ENCODE measurements around the gene HAPLN3. TPM values are rescaled to one million over a fixed set of nuclear protein-coding genes. Genes with fewer than 3 reads are reported as not detected.

Gene HAPLN3
- polyA plus RNA-seq, 1 of the 3 experiments (the other 2 are of a cell fraction), result 9.7 TPM

DNA sequence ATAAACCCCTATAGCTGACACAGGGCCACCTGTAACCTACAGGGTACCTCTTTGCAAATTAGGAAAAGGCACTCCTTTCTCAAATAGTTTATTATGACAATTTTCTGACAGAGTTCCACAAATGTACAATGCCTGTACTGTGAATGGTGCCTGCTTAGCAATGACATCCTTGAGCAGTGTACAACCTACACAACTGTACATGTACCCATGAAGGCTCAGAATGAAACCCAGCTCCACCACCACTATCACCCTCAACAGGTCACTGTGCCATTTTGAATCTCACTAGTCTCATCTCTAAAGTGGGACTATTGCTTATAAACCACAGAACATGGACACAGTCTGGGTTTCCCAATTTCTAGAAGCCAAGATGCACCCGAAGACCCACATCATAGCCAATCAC, 10.8 kb upstream of the HAPLN3 start (continued):
- TF ChIP-seq YY1 (IDR thresholded peaks at IDR 0.05; ENCODE audit: low read depth) (no peak), SIN3A (IDR thresholded peaks at IDR 0.05; ENCODE audit: borderline replicate concordance, low read depth, low read length) (no peak)

DNA sequence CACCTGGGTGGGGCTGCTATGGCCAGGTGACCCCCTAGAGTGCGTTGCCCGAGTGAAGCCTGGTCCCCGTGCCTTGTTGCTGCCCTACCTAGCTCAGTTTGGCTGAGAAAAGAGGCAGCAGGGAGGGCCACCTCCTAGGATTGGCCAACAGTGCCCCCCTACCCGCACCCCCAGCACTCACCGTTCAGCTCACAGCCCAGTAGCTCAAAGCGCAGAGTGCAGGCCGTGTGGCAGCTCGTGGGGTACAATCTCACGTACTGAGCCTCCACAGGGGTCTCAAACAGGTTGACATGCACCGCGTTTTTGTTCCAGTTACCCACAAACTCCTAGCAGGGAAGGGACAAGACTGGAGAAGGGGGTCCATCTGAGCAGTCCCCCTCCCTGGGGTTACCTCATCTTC, 10.2 kb upstream of the HAPLN3 start:
- Histone ChIP-seq H3K4me3 (ENCODE audit: low read depth in 2 of 2, low read length in 1 of 2) (no peak overlapping the region), H3K9me3 (no peaks in the 10 kb centered on the region), H3K9ac (no peak overlapping the region), H3K27me3 (ENCODE audit: insufficient read depth) (no peaks in the 10 kb centered on the region), H4K20me1 (ENCODE audit: insufficient read depth) (no peaks in the 10 kb centered on the region), H3K4me1 (ENCODE audit: control insufficient read depth in 1 of 2, insufficient read depth in 2 of 2, low read depth in 1 of 2, low read length in 1 of 2) (no peaks in the 10 kb centered on the region; a peak in 1 of 4 replicates), H3K4me2 (no peak overlapping the region), H3K9me2 (no peaks in the 10 kb centered on the region), H3K36me3 (replicated peaks in 1 of 2; ENCODE audit: control insufficient read depth in 1 of 2, insufficient read depth in 2 of 2, low read length in 1 of 2) (peaks cover 3 to 30% of the 10 kb centered on the region in 2 experiments), H3K27ac (ENCODE audit: low read depth in 2 of 2, low read length in 1 of 2) (no peak overlapping the region), H2AFZ (ENCODE audit: low read depth) (no peak overlapping the region), H3K79me2 (ENCODE audit: insufficient read depth) (peaks cover 4% of the 10 kb centered on the region; the same call in 1 of the 2 replicates), H3F3A (replicated peaks; ENCODE audit: insufficient read depth) (no peaks in the 10 kb centered on the region)
- no peak for TF ChIP-seq NRF1 (IDR thresholded peaks at IDR 0.05; ENCODE audit: low read depth, low read length)
- 91% methylated on average over 8 of the region's 11 CpGs for WGBS (ENCODE audit: low lambda C conversion rate)
- ChIA-PET POLR2A (interaction anchor here (1.3 kb wide), 1 partner anchor 113 kb away, joined by 3 read pairs; no protein-coding TSS in a partner anchor), CTCF (interaction anchor here (0.7 to 4.5 kb wide), 33 partner anchors 9 to 438 kb away, joined by 3 to 48 read pairs (median 7); partner anchors contain the start of genes MRPL46 and MRPS11)
- DNase-seq, result peak; percentile 16

DNA sequence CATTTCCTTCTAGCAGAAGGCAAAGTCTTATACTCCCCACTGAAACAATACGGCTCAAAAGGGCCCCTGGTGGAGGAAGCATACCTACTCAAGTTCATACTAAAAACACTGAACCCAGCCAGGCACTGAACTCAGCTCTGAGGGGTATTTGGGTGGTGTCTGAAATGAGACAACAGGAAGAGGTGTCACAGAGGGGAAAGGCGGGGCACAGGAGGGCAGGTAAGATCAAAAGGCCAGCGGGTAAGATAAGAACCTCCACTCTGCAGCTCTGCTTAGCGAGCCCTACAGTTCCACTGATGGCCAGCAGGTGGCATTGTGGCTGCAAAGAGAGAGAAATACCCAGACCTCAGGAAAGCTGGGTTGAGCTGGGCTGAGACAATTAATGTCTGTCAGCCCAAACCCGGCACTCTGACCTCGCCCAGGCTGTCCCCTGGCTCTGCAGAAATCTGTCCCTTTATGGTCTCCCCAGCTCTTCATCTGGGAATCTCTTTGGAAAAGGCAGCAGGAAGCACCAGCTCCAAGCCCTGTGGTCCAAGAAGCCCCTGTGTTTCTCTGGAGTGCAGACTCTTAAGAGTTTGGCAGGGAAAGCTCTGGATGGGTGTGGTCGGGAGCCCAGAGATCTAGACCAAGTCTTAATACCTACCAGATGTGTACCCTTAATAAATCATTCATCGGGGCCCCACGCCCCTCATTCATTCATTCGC, 9.4 kb upstream of the HAPLN3 start:
- Histone ChIP-seq H3K9ac (no peak overlapping the region), H3F3A (replicated peaks; ENCODE audit: insufficient read depth) (no peaks in the 10 kb centered on the region), H3K27ac (ENCODE audit: low read depth in 2 of 2, low read length in 1 of 2) (no peak overlapping the region), H3K27me3 (ENCODE audit: insufficient read depth) (no peaks in the 10 kb centered on the region), H3K36me3 (replicated peaks in 1 of 2; ENCODE audit: control insufficient read depth in 1 of 2, insufficient read depth in 2 of 2, low read length in 1 of 2) (peaks cover 3 to 30% of the 10 kb centered on the region in 2 experiments), H2AFZ (ENCODE audit: low read depth) (no peak overlapping the region), H4K20me1 (ENCODE audit: insufficient read depth) (no peaks in the 10 kb centered on the region), H3K79me2 (ENCODE audit: insufficient read depth) (no peaks in the 10 kb centered on the region), H3K9me3 (no peaks in the 10 kb centered on the region), H3K4me2 (no peak overlapping the region), H3K4me1 (ENCODE audit: control insufficient read depth in 1 of 2, insufficient read depth in 2 of 2, low read depth in 1 of 2, low read length in 1 of 2) (no peaks in the 10 kb centered on the region; a peak in 1 of 4 replicates), H3K9me2 (no peaks in the 10 kb centered on the region), H3K4me3 (ENCODE audit: low read depth in 2 of 2, low read length in 1 of 2) (no peak overlapping the region; a peak in 1 of 4 replicates)
- DNase-seq, result peak; percentile 84
- WGBS (ENCODE audit: low lambda C conversion rate), result 33% methylated on average over 9 of the region's 10 CpGs
- ChIA-PET POLR2A (interaction anchor here (0.6 to 1.3 kb wide), 3 partner anchors 111 to 113 kb away, joined by 3 to 7 read pairs (median 3); no protein-coding TSS in a partner anchor), CTCF (interaction anchor here (0.5 to 4.5 kb wide), 69 partner anchors 9 to 445 kb away, joined by 3 to 48 read pairs (median 5); partner anchors contain the start of genes FANCI, MRPL46 and MRPS11)
- TF ChIP-seq NFIC (IDR thresholded peaks at IDR 0.05; ENCODE audit: borderline replicate concordance) (no peak), CHD2 (IDR thresholded peaks at IDR 0.05; ENCODE audit: low read length, partially characterized antibody) (no peak), RCOR1 (IDR thresholded peaks at IDR 0.05; ENCODE audit: low read length) (no peak), JUND (IDR thresholded peaks at IDR 0.05) (no peak), TCF12 (IDR thresholded peaks at IDR 0.05) (no peak), SIN3A (IDR thresholded peaks at IDR 0.05; ENCODE audit: borderline replicate concordance, low read depth, low read length) (no peak), FOSL2 (IDR thresholded peaks at IDR 0.05; ENCODE audit: borderline replicate concordance, low read depth) (no peak), SMC3 (IDR thresholded peaks at IDR 0.05; ENCODE audit: low read depth, low read length) (peak; percentile 92), ELF1 (IDR thresholded peaks at IDR 0.05) (no peak), NRF1 (IDR thresholded peaks at IDR 0.05; ENCODE audit: low read depth, low read length) (no peak), YY1 (IDR thresholded peaks at IDR 0.05; ENCODE audit: low read depth) (no peak), MEF2A (IDR thresholded peaks at IDR 0.05; ENCODE audit: borderline replicate concordance, low read depth) (no peak), FOXM1 (IDR thresholded peaks at IDR 0.05; ENCODE audit: low read depth) (no peak), POLR2AphosphoS5 (IDR thresholded peaks at IDR 0.05; ENCODE audit: low read depth, low read length) (no peak)
- TF ChIP-seq, protein P1, sequence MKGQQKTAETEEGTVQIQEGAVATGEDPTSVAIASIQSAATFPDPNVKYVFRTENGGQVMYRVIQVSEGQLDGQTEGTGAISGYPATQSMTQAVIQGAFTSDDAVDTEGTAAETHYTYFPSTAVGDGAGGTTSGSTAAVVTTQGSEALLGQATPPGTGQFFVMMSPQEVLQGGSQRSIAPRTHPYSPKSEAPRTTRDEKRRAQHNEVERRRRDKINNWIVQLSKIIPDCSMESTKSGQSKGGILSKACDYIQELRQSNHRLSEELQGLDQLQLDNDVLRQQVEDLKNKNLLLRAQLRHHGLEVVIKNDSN (IDR thresholded peaks at IDR 0.05; ENCODE audit: borderline replicate concordance, low read depth), result no peak
- TF ChIP-seq, protein P2, sequence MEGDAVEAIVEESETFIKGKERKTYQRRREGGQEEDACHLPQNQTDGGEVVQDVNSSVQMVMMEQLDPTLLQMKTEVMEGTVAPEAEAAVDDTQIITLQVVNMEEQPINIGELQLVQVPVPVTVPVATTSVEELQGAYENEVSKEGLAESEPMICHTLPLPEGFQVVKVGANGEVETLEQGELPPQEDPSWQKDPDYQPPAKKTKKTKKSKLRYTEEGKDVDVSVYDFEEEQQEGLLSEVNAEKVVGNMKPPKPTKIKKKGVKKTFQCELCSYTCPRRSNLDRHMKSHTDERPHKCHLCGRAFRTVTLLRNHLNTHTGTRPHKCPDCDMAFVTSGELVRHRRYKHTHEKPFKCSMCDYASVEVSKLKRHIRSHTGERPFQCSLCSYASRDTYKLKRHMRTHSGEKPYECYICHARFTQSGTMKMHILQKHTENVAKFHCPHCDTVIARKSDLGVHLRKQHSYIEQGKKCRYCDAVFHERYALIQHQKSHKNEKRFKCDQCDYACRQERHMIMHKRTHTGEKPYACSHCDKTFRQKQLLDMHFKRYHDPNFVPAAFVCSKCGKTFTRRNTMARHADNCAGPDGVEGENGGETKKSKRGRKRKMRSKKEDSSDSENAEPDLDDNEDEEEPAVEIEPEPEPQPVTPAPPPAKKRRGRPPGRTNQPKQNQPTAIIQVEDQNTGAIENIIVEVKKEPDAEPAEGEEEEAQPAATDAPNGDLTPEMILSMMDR (IDR thresholded peaks at IDR 0.05), result peak; percentile 98
- TF ChIP-seq, protein P3, sequence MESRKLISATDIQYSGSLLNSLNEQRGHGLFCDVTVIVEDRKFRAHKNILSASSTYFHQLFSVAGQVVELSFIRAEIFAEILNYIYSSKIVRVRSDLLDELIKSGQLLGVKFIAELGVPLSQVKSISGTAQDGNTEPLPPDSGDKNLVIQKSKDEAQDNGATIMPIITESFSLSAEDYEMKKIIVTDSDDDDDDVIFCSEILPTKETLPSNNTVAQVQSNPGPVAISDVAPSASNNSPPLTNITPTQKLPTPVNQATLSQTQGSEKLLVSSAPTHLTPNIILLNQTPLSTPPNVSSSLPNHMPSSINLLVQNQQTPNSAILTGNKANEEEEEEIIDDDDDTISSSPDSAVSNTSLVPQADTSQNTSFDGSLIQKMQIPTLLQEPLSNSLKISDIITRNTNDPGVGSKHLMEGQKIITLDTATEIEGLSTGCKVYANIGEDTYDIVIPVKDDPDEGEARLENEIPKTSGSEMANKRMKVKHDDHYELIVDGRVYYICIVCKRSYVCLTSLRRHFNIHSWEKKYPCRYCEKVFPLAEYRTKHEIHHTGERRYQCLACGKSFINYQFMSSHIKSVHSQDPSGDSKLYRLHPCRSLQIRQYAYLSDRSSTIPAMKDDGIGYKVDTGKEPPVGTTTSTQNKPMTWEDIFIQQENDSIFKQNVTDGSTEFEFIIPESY (IDR thresholded peaks at IDR 0.05; ENCODE audit: borderline replicate concordance, low read depth), result no peak
- TF ChIP-seq, protein P4, sequence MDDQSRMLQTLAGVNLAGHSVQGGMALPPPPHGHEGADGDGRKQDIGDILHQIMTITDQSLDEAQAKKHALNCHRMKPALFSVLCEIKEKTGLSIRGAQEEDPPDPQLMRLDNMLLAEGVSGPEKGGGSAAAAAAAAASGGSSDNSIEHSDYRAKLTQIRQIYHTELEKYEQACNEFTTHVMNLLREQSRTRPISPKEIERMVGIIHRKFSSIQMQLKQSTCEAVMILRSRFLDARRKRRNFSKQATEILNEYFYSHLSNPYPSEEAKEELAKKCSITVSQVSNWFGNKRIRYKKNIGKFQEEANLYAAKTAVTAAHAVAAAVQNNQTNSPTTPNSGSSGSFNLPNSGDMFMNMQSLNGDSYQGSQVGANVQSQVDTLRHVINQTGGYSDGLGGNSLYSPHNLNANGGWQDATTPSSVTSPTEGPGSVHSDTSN (IDR thresholded peaks at IDR 0.05), result no peak
- TF ChIP-seq, protein P5, sequence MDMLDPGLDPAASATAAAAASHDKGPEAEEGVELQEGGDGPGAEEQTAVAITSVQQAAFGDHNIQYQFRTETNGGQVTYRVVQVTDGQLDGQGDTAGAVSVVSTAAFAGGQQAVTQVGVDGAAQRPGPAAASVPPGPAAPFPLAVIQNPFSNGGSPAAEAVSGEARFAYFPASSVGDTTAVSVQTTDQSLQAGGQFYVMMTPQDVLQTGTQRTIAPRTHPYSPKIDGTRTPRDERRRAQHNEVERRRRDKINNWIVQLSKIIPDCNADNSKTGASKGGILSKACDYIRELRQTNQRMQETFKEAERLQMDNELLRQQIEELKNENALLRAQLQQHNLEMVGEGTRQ (IDR thresholded peaks at IDR 0.05; ENCODE audit: borderline replicate concordance, low read depth, low read length), result no peak

Data from SK-N-SH (cell line).